ENCODE data around the gene SPDEF. TPM values are rescaled to one million over a fixed set of nuclear protein-coding genes. Genes with fewer than 3 reads are reported as not detected.

The SPDEF gene
- total RNA-seq, 2 experiments from 2014 or later: 0.34 to 0.54 TPM

GRCh38 chr6:34552620-34553019 lies 3.5 kb downstream of the SPDEF start:
- POLR2A ChIA-PET: no interaction called here
- Histone ChIP-seq H3K9me2 (ENCODE audit: insufficient read depth, low read length) (no peaks in the 10 kb centered on the region), H3K9me3 (ENCODE audit: low read length) (no peaks in the 10 kb centered on the region), H3K4me1 (ENCODE audit: insufficient read depth, low read length, poor library complexity, severe bottlenecking) (peaks cover 9% of the 10 kb centered on the region), H3K79me2 (ENCODE audit: insufficient read depth, low read depth, low read length) (no peaks in the 10 kb centered on the region), H3K36me3 (ENCODE audit: insufficient read depth, low read length) (no peaks in the 10 kb centered on the region), H3K4me3 (ENCODE audit: low read depth, low read length, poor library complexity, severe bottlenecking) (no peak overlapping the region), H3K4me2 (ENCODE audit: low read length) (no peak overlapping the region), H3K27ac (ENCODE audit: low read depth, low read length, poor library complexity, severe bottlenecking) (no peak overlapping the region), H2AFZ (ENCODE audit: low read length) (no peak overlapping the region), H4K20me1 (ENCODE audit: insufficient read depth, low read length) (no peaks in the 10 kb centered on the region)
- DNase-seq (ENCODE audit: low spot score): no peak
- intact Hi-C loops (cut with micrococcal nuclease; ENCODE audit: unreplicated experiment): no loop called here
- CTCF ChIA-PET (ENCODE audit: unreplicated experiment): no interaction called here
- TF ChIP-seq CTCF (conservative IDR thresholded peaks at IDR 0.05; ENCODE audit: low read length) (no peak), EZH2phosphoT487 (IDR thresholded peaks at IDR 0.05; ENCODE audit: borderline replicate concordance, low read depth, low read length) (no peak)
- no TSS peak for BruUV-seq (replicated peaks)

- no peak overlapping the region for H3K27ac ChIP-seq (ENCODE audit: low read depth, low read length, poor library complexity, severe bottlenecking)
- TF ChIP-seq EZH2phosphoT487 (IDR thresholded peaks at IDR 0.05; ENCODE audit: borderline replicate concordance, low read depth, low read length) (no peak), CTCF (conservative IDR thresholded peaks at IDR 0.05; ENCODE audit: low read length) (no peak)
- no peak overlapping the region for H2AFZ ChIP-seq (ENCODE audit: low read length)
- H3K4me1 ChIP-seq (ENCODE audit: insufficient read depth, low read length, poor library complexity, severe bottlenecking): peaks cover 9% of the 10 kb centered on the region
- ChIA-PET POLR2A (no interaction called here), CTCF (ENCODE audit: unreplicated experiment) (no interaction called here)
- BruUV-seq (replicated peaks): no TSS peak
- H3K4me3 ChIP-seq (ENCODE audit: low read depth, low read length, poor library complexity, severe bottlenecking): no peak overlapping the region
- no peaks in the 10 kb centered on the region for H3K9me2 ChIP-seq (ENCODE audit: insufficient read depth, low read length)
- no peaks in the 10 kb centered on the region for H3K9me3 ChIP-seq (ENCODE audit: low read length)
- H3K79me2 ChIP-seq (ENCODE audit: insufficient read depth, low read depth, low read length): no peaks in the 10 kb centered on the region
- intact Hi-C loops (cut with micrococcal nuclease; ENCODE audit: unreplicated experiment): no loop called here
- no peak overlapping the region for H3K4me2 ChIP-seq (ENCODE audit: low read length)
- H3K36me3 ChIP-seq (ENCODE audit: insufficient read depth, low read length): no peaks in the 10 kb centered on the region
- no peak for DNase-seq (ENCODE audit: low spot score)
- no peaks in the 10 kb centered on the region for H4K20me1 ChIP-seq (ENCODE audit: insufficient read depth, low read length)
Measured at GRCh38 chr6:34551720-34552119, 4.4 kb downstream of the SPDEF start.

- Histone ChIP-seq H4K20me1 (ENCODE audit: insufficient read depth, low read length) (no peaks in the 10 kb centered on the region), H3K27ac (ENCODE audit: low read depth, low read length, poor library complexity, severe bottlenecking) (no peak overlapping the region), H3K9me2 (ENCODE audit: insufficient read depth, low read length) (no peaks in the 10 kb centered on the region), H3K4me3 (ENCODE audit: low read depth, low read length, poor library complexity, severe bottlenecking) (no peak overlapping the region), H3K4me2 (ENCODE audit: low read length) (no peak overlapping the region), H3K79me2 (ENCODE audit: insufficient read depth, low read depth, low read length) (no peaks in the 10 kb centered on the region), H2AFZ (ENCODE audit: low read length) (no peak overlapping the region), H3K36me3 (ENCODE audit: insufficient read depth, low read length) (no peaks in the 10 kb centered on the region), H3K4me1 (ENCODE audit: insufficient read depth, low read length, poor library complexity, severe bottlenecking) (peaks cover 9% of the 10 kb centered on the region), H3K9me3 (ENCODE audit: low read length) (no peaks in the 10 kb centered on the region)
- ChIA-PET POLR2A (no interaction called here), CTCF (ENCODE audit: unreplicated experiment) (no interaction called here)
- no TSS peak for BruUV-seq (replicated peaks)
- intact Hi-C loops (cut with micrococcal nuclease; ENCODE audit: unreplicated experiment): no loop called here
- DNase-seq (ENCODE audit: low spot score): no peak
- no peak for TF ChIP-seq CTCF (conservative IDR thresholded peaks at IDR 0.05; ENCODE audit: low read length)
- no peak for TF ChIP-seq EZH2phosphoT487 (IDR thresholded peaks at IDR 0.05; ENCODE audit: borderline replicate concordance, low read depth, low read length)
Measured at GRCh38 chr6:34549804-34550202, 6.3 kb downstream of the SPDEF start.
